GM12864 (cell line): ENCODE data around the gene ADGRB2.

ENCODE experiments used
- DNase-seq: peaks from one replicate; pipeline ENCODE4 v3.0.0-alpha.2; 2011; ENCODE audit warnings: low read depth
- H3K4me3 ChIP-seq: 2 replicates; pipeline ENCODE4 v1.5.1; 2011; ENCODE audit warnings: mild to moderate bottlenecking, low read depth, low read length, control low read depth
- CTCF ChIP-seq: IDR thresholded peaks from 2 replicates; pipeline ENCODE4 v1.5.1; 2011; ENCODE audit warnings: low read depth, mild to moderate bottlenecking, moderate library complexity, low read length, control low read depth, inconsistent platforms; ENCODE audit errors: missing control alignments

The ADGRB2 gene

GRCh38 chr1:31758823-31759222 lies 5.3 kb downstream of the ADGRB2 start:
- DNase-seq, result no peak
- TF ChIP-seq CTCF, result no peak
- H3K4me3 ChIP-seq, result no peak overlapping the region

- TF ChIP-seq CTCF, result no peak
- no peak for DNase-seq
- H3K4me3 ChIP-seq, result no peak overlapping the region
These were observed 6.2 kb downstream of the ADGRB2 start for GRCh38 chr1:31757989-31758388.

GRCh38 chr1:31757204-31757679 lies 6.9 kb downstream of the ADGRB2 start:
- H3K4me3 ChIP-seq, result no peak overlapping the region
- TF ChIP-seq CTCF, result peak; percentile 12
- no peak for DNase-seq

- no peak for DNase-seq
- no peak overlapping the region for H3K4me3 ChIP-seq
- no peak for TF ChIP-seq CTCF
These were observed 7.6 kb downstream of the ADGRB2 start for GRCh38 chr1:31756578-31756977.

- no peak for TF ChIP-seq CTCF
- no peak overlapping the region for H3K4me3 ChIP-seq
These were observed 8.2 kb downstream of the ADGRB2 start for GRCh38 chr1:31755850-31756492.

GRCh38 chr1:31755197-31755611 lies 8.9 kb downstream of the ADGRB2 start:
- no peak for DNase-seq
- H3K4me3 ChIP-seq, result no peak overlapping the region
- TF ChIP-seq CTCF, result no peak

More at GRCh38 chr1:31755850-31756492, 8.2 kb downstream of the ADGRB2 start:
- no peak for DNase-seq

- TF ChIP-seq CTCF, result no peak
- DNase-seq, result no peak
- H3K4me3 ChIP-seq, result no peak overlapping the region
These were observed 9.7 kb downstream of the ADGRB2 start for GRCh38 chr1:31754397-31754796.
